GM19468 (cell line): ENCODE results near the gene NR4A1.
"Not testable (repeated sequence)": the region's sequence is repeated elsewhere in the genome, so short reads cannot be mapped to it uniquely, and the experiment has no call there.

Experiments
- ATAC-seq: cut with Tn5 transposase; IDR thresholded peaks from one replicate; pipeline ENCODE4 v1.9.1; 2021; ENCODE audit warnings: mild to moderate bottlenecking, moderate library complexity, moderate number of reproducible peaks; ENCODE audit not compliant: unreplicated experiment; ENCODE audit errors: extremely low read depth

NR4A1 gene

GRCh38 chr12:52089491-52089890 lies 38.2 kb downstream of the NR4A1 start:
- no peak for ATAC-seq

- no peak for ATAC-seq
Measured at GRCh38 chr12:52090291-52090690, 39.0 kb downstream of the NR4A1 start.

- no peak for ATAC-seq
Measured at GRCh38 chr12:52091061-52091460, 39.8 kb downstream of the NR4A1 start.

- ATAC-seq: no peak
Measured at GRCh38 chr12:52091869-52092268, 40.6 kb downstream of the NR4A1 start.

GRCh38 chr12:52093346-52093745 lies 42.1 kb downstream of the NR4A1 start:
- ATAC-seq: no peak

GRCh38 chr12:52096332-52097044 lies 45.2 kb downstream of the NR4A1 start:
- no peak for ATAC-seq

- no peak for ATAC-seq
Measured at GRCh38 chr12:52097045-52097666, 45.9 kb downstream of the NR4A1 start.

- ATAC-seq: not testable (repeated sequence)
Measured at GRCh38 chr12:52104431-52105089, 53.3 kb downstream of the NR4A1 start.
